ENCODE measurements around the gene RPS29. TPM values are rescaled to one million over a fixed set of nuclear protein-coding genes. Genes with fewer than 3 reads are reported as not detected.

The RPS29 gene
- total and polyA plus RNA-seq, 9 of the 15 experiments (the other 6 are each of a cell fraction or from before 2014, with no cell fraction given) = 1,545 to 5,012 (median 2,448) TPM

- TF ChIP-seq CTBP1 (IDR thresholded peaks at IDR 0.05; ENCODE audit: borderline replicate concordance) (peak; percentile 34; the same call in 1 of the 2 replicates), RNF2 (IDR thresholded peaks at IDR 0.05) (no peak), MAX (CRISPR knock-in tag; IDR thresholded peaks at IDR 0.05) (peak; percentile 55; the same call in 1 of the 2 replicates), CREB3 (tag; conservative IDR thresholded peaks at IDR 0.05; ENCODE audit: low read depth) (no peak), RBM14 (IDR thresholded peaks at IDR 0.05; ENCODE audit: borderline replicate concordance, insufficient read depth, low read depth, low read length) (0 out of 2 replicates have a peak, but pooled peaks have one; percentile 73), ZNF146 (CRISPR knock-in tag; IDR thresholded peaks at IDR 0.05; ENCODE audit: unreplicated experiment) (no peak), ZNF174 (CRISPR knock-in tag; IDR thresholded peaks at IDR 0.05) (no peak), SMAD3 (CRISPR knock-in tag; conservative IDR thresholded peaks at IDR 0.05) (no peak), CSDE1 (IDR thresholded peaks at IDR 0.05) (no peak; a peak in 1 of 4 replicates), ZSCAN29 (IDR thresholded peaks at IDR 0.05) (no peak), MAFG (tag; conservative IDR thresholded peaks at IDR 0.05) (no peak), ZBTB40 (IDR thresholded peaks at IDR 0.05) (no peak), ZBTB40 (CRISPR knock-in tag; IDR thresholded peaks at IDR 0.05) (no peak)
Observed at GRCh38 chr14:49598485-49599300, 12.5 kb upstream of the RPS29 start, which contains the start of gene LRR1 (continued).
